Hematopoietic multipotent progenitor cell treated with erythropoietin and hydrocortisone succinate and interleukin-3 and kit ligand, for 15 days (in vitro differentiated cells): ENCODE data around the gene MOBP.

ENCODE experiments used
- DNase-seq: peaks from one replicate; pipeline ENCODE4 v3.0.0-alpha.2; 2015; ENCODE audit warnings: low spot score

Gene MOBP

DNA sequence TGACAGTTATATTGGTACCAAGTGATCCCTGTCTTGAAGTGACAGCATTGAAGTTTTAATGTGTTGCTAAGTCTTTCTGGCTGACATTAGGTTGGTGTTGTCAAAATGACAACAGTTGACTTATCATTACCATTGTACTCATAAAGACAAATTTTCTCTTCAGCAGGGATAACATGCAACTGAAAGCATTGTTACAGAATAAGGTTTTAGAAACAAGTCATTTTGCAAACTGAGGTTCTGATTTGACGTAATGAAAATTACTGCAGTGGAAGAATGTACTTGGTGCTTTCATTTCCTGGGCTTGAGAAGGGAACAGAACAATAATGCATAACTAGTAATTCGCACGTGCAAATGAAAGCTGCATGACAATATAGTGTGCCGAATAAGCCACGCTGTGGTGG lies 75.1 kb downstream of the MOBP start:
- no peak for DNase-seq

DNA sequence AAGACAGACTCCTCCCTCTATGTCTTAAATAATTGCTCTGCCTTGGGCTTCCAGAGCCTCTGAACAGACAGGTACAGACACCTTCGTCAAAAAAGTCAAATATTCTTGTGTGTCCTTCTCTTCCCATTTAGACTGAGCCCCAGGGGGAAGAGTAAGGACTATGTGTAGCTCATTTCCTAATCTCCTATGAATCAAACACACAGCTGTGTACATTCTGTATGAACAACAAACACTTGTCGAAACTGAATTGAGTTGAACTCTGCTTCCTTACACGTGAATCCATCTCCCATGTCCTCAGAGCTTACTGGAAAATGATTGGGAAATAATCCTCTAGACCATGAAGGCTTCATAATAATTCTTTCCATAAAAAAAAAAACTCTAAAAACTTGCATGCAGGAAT lies 80.8 kb downstream of the MOBP start:
- no peak for DNase-seq

DNA sequence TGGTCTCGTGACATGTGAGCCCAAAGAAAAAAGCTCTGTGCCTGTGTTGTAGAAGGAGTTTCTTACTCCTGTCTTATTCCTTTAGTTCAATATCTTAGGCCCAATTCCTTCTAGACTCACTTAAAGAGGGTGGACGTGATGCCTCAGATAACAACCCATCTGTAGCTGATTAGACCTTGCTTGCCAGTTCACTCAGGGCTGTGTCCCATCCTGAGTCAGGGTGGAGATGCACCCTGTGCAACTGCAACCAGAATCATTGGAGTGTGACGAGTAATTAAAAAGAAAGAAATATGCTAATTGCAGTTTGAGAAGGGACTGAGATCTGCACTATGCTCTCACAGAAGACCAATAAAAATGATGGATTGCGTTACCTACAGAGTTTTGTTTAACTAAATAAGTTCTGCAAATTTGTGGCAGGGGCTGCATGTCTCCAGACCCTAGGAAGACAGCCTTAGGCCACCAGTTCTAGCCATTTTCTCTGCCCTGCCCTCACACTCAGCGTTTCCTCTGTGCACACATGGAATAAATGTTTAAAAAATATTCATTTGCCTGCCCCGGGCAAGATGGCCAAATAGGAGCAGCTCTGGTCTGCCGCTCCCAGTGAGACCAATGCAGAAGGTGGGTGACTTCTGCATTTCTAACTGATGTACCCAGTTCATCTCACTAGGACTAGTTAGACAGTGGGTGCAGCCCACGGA lies 83.0 kb downstream of the MOBP start:
- no peak for DNase-seq
